ENCODE measurements around the gene METTL22. TPM values are rescaled to one million over a fixed set of nuclear protein-coding genes. Genes with fewer than 3 reads are reported as not detected.

Gene METTL22
- polyA plus RNA-seq, 1 donor from 2014 or later = 51.3 TPM

GRCh38 chr16:8589057-8589899 is 32.2 kb upstream of the METTL22 start:
- peaks cover 35% of the 10 kb centered on the region for H3K27me3 ChIP-seq (ENCODE audit: insufficient read depth, low read depth, low read length)
- no peaks in the 10 kb centered on the region for H3K36me3 ChIP-seq (ENCODE audit: insufficient read depth, low read length)
- no peak overlapping the region for H3K27ac ChIP-seq (ENCODE audit: low read length)
- peak overlapping the region; percentile 48 for H3K4me2 ChIP-seq (ENCODE audit: low read length)
- no peaks in the 10 kb centered on the region for H3K9me3 ChIP-seq (ENCODE audit: low read length)
- H4K20me1 ChIP-seq (ENCODE audit: insufficient read depth) = no peaks in the 10 kb centered on the region
- H2AFZ ChIP-seq (ENCODE audit: low read depth, low read length) = no peak overlapping the region
- peak overlapping the region; percentile 18 for H3K9ac ChIP-seq (ENCODE audit: low read length)
- H3K79me2 ChIP-seq (replicated peaks; ENCODE audit: insufficient read depth, low read length) = no peaks in the 10 kb centered on the region
- TF ChIP-seq REST (IDR thresholded peaks at IDR 0.05; ENCODE audit: borderline replicate concordance) = no peak
- TF ChIP-seq CTCF (IDR thresholded peaks at IDR 0.05; ENCODE audit: poor library complexity, severe bottlenecking) = no peak
- TF ChIP-seq EZH2 (IDR thresholded peaks at IDR 0.05; ENCODE audit: borderline replicate concordance, insufficient read depth, low read length, poor library complexity, severe bottlenecking) = peak; percentile 49
- no peak for TF ChIP-seq SMC3 (conservative IDR thresholded peaks at IDR 0.05; ENCODE audit: poor library complexity)
- no peak for TF ChIP-seq POLR2AphosphoS5 (IDR thresholded peaks at IDR 0.05)
- no peak for TF ChIP-seq RAD21 (conservative IDR thresholded peaks at IDR 0.05)
- H3F3A ChIP-seq (ENCODE audit: insufficient read depth, low read length, poor library complexity, severe bottlenecking) = no peaks in the 10 kb centered on the region
- no peaks in the 10 kb centered on the region for H3K9me2 ChIP-seq (ENCODE audit: insufficient read depth, low read length)
- H3K4me3 ChIP-seq (ENCODE audit: low read length) = peak overlapping the region; percentile 67

- H3K27me3 ChIP-seq (ENCODE audit: insufficient read depth, low read depth, low read length) = peaks cover 35% of the 10 kb centered on the region
- peak within 1 kb of the TSS; percentile 48 for H3K4me2 ChIP-seq (ENCODE audit: low read length)
Measured at GRCh38 chr16:8589900-8590688, 31.4 kb upstream of the METTL22 start, which contains the start of gene TMEM114. Gene TMEM114, minus strand, starts transcription at chr16:8590511. Its CDS starts 673 bp downstream, at chr16:8589838.

More at GRCh38 chr16:8589900-8590688, 31.4 kb upstream of the METTL22 start, which contains the start of gene TMEM114:
- Histone ChIP-seq H4K20me1 (ENCODE audit: insufficient read depth) (no peaks in the 10 kb centered on the region), H2AFZ (ENCODE audit: low read depth, low read length) (no peak within 1 kb of the TSS), H3K36me3 (ENCODE audit: insufficient read depth, low read length) (no peaks in the 10 kb centered on the region), H3K27ac (ENCODE audit: low read length) (no peak within 1 kb of the TSS), H3K9me3 (ENCODE audit: low read length) (no peaks in the 10 kb centered on the region), H3F3A (ENCODE audit: insufficient read depth, low read length, poor library complexity, severe bottlenecking) (no peaks in the 10 kb centered on the region), H3K9me2 (ENCODE audit: insufficient read depth, low read length) (no peaks in the 10 kb centered on the region), H3K79me2 (replicated peaks; ENCODE audit: insufficient read depth, low read length) (no peaks in the 10 kb centered on the region), H3K4me3 (ENCODE audit: low read length) (peak within 1 kb of the TSS; percentile 67), H3K9ac (ENCODE audit: low read length) (peak within 1 kb of the TSS; percentile 18)
- no peak for TF ChIP-seq POLR2AphosphoS5 (IDR thresholded peaks at IDR 0.05)
- TF ChIP-seq MXI1 (conservative IDR thresholded peaks at IDR 0.05; ENCODE audit: poor library complexity, severe bottlenecking) = no peak
- TF ChIP-seq RAD21 (conservative IDR thresholded peaks at IDR 0.05) = no peak
- TF ChIP-seq CTCF (IDR thresholded peaks at IDR 0.05; ENCODE audit: poor library complexity, severe bottlenecking) = no peak
- TF ChIP-seq REST (IDR thresholded peaks at IDR 0.05; ENCODE audit: borderline replicate concordance) = no peak
- no peak for TF ChIP-seq EZH2 (IDR thresholded peaks at IDR 0.05; ENCODE audit: borderline replicate concordance, insufficient read depth, low read length, poor library complexity, severe bottlenecking)
- no peak for TF ChIP-seq TAF1 (IDR thresholded peaks at IDR 0.05; ENCODE audit: low read depth)
- TF ChIP-seq SMC3 (conservative IDR thresholded peaks at IDR 0.05; ENCODE audit: poor library complexity) = no peak
- no peak for TF ChIP-seq EP300 (conservative IDR thresholded peaks at IDR 0.05; ENCODE audit: poor library complexity, severe bottlenecking)
